GM12878 (cell line): ENCODE results near the gene CAMP. TPM values are rescaled to one million over a fixed set of nuclear protein-coding genes. Genes with fewer than 3 reads are reported as not detected.
A peak's percentile ranks its signal among the peaks of the same experiment; 100 is the strongest.

ENCODE experiments used
- ATAC-seq: fragments of 200-7000 bp; cut with Tn5 transposase; 3 replicates; pipeline ENCODE4 v1.9.1; 2020; ENCODE audit warnings: mild to moderate bottlenecking, moderate library complexity
- BruUV-seq: library from RNA; stranded (reverse); fragments of 400-500 nt; replicated peaks from 2 replicates; lab custom pipeline; 2021; lab: Mats Ljungman, UMichigan
- CTCF ChIA-PET: fragments of 300-600 bp; sonication (Branson Sonifier 250); formaldehyde crosslinking; extraction: SDS; loops from one replicate; lab custom pipeline; 2021; ENCODE audit warnings: inconsistent platforms; lab: Yijun Ruan, JAX
- POLR2A ChIA-PET: fragments of 350-600 bp; formaldehyde crosslinking; extraction: SDS; loops from one replicate; lab custom pipeline; 2021; ENCODE audit warnings: inconsistent platforms; lab: Charles Lee
- RAD21 ChIA-PET: fragments of 300-600 bp; sonication (Branson Sonifier 250); formaldehyde crosslinking; loops from one replicate; lab custom pipeline; 2023; ENCODE audit warnings: antibody characterized with exemption; ENCODE audit not compliant: unreplicated experiment; lab: Charles Lee
- SMC1A ChIA-PET: fragments of 300-600 bp; sonication (Branson Sonifier 250); formaldehyde crosslinking; loops from one replicate; lab custom pipeline; 2023; ENCODE audit not compliant: unreplicated experiment, uncharacterized antibody; lab: Charles Lee
- DNase-seq: peaks from one replicate; pipeline ENCODE4 v3.0.0-alpha.2; 2011; ENCODE audit warnings: low read depth, low spot score
- FAIRE-seq: peaks from 3 replicates; lab custom pipeline; 2011; peaks lifted over from hg19 to GRCh38; lab: Jason Lieb, UNC
- H2AFZ ChIP-seq: 2 replicates; pipeline ENCODE4 v1.6.0; 2011; ENCODE audit warnings: low read depth, low read length, control low read depth; ENCODE audit not compliant: control insufficient read depth
- H3K27ac ChIP-seq: 2 replicates; pipeline ENCODE4 v1.5.1; 2011; ENCODE audit warnings: control low read depth; ENCODE audit not compliant: control insufficient read depth, insufficient read depth
- H3K27me3 ChIP-seq, 2 experiments: replicated peaks in 1 of 2; 2 replicates each; pipeline versions ENCODE4 v1.6.0 to v1.6.1; 2011; ENCODE audit warnings: low read length in 1 of 2; ENCODE audit not compliant: control insufficient read depth in 2 of 2, insufficient read depth in 2 of 2
- H3K36me3 ChIP-seq, 2 experiments: 2 replicates each; pipeline ENCODE4 v1.5.1; 2011; ENCODE audit warnings: low read length in 1 of 2; ENCODE audit not compliant: control insufficient read depth in 2 of 2, insufficient read depth in 2 of 2
- H3K4me1 ChIP-seq: 2 replicates; pipeline ENCODE4 v1.6.1; 2011; ENCODE audit warnings: mild to moderate bottlenecking, low read length, moderate library complexity, mixed read lengths; ENCODE audit not compliant: control insufficient read depth, insufficient read depth
- H3K4me2 ChIP-seq: 2 replicates; pipeline ENCODE4 v1.6.0; 2011; ENCODE audit warnings: control low read depth; ENCODE audit not compliant: control insufficient read depth, insufficient read depth
- H3K4me3 ChIP-seq: fragments of 200-600 bp; sonication (generic); 2 replicates; pipeline ENCODE4 v1.5.1; 2016
- H3K79me2 ChIP-seq: 2 replicates; pipeline ENCODE4 v1.6.0; 2011; ENCODE audit warnings: low read length; ENCODE audit not compliant: control insufficient read depth, insufficient read depth
- H3K9ac ChIP-seq: 2 replicates; pipeline ENCODE4 v1.8.0; 2011; ENCODE audit warnings: low read length, control low read depth, mixed read lengths; ENCODE audit not compliant: control insufficient read depth, insufficient read depth
- H3K9me3 ChIP-seq: replicated peaks from 3 replicates; pipeline ENCODE4 v1.5.1; 2011; ENCODE audit warnings: mild to moderate bottlenecking, low read length; ENCODE audit not compliant: control insufficient read depth, insufficient read depth
- H4K20me1 ChIP-seq: 2 replicates; pipeline ENCODE4 v1.6.0; 2011; ENCODE audit not compliant: control insufficient read depth, insufficient read depth
- ASH2L ChIP-seq: fragments of 300-600, 200-600 bp; sonication (generic); IDR thresholded peaks from 2 replicates; pipeline ENCODE4 v1.6.1; 2017; ENCODE audit warnings: low read depth, mild to moderate bottlenecking, borderline replicate concordance
- ATF3 ChIP-seq: IDR thresholded peaks from 2 replicates; pipeline ENCODE4 v1.6.1; 2011; ENCODE audit warnings: low read depth, mild to moderate bottlenecking, low read length, moderate library complexity, borderline replicate concordance; ENCODE audit errors: extremely low read depth
- MEF2A ChIP-seq: IDR thresholded peaks from 2 replicates; pipeline ENCODE4 v1.6.1; 2011; ENCODE audit warnings: low read depth, mild to moderate bottlenecking, low read length, moderate library complexity; ENCODE audit not compliant: insufficient read depth
- RELB ChIP-seq: fragments of 450-650 bp; IDR thresholded peaks from 2 replicates; pipeline ENCODE4 v1.6.1; 2017; ENCODE audit warnings: low read depth, mild to moderate bottlenecking, moderate library complexity
- RFX5 ChIP-seq: IDR thresholded peaks from 2 replicates; pipeline ENCODE4 v1.6.1; 2011; ENCODE audit warnings: low read depth, low read length, improper control_type of control experiment
- SKIL ChIP-seq: fragments of 450-650 bp; IDR thresholded peaks from 2 replicates; pipeline ENCODE4 v1.6.1; 2017; ENCODE audit warnings: mild to moderate bottlenecking, low read depth, inconsistent platforms; ENCODE audit not compliant: poor library complexity, severe bottlenecking
- TCF3 ChIP-seq: IDR thresholded peaks from 2 replicates; pipeline ENCODE4 v1.6.1; 2012; ENCODE audit warnings: low read depth, mild to moderate bottlenecking, low read length, borderline replicate concordance; ENCODE audit not compliant: insufficient read depth
- WGBS: methylation state at CpG from one replicate; pipeline ENCODE4 v1.1.6; 2016; ENCODE audit warnings: low lambda C conversion rate; ENCODE audit not compliant: insufficient replicate concordance, insufficient coverage; ENCODE audit errors: missing lambda C conversion rate; 5-methylcytosine and 5-hydroxymethylcytosine counted together
- in situ Hi-C: fragments of 300-500 bp; cut with MboI; formaldehyde crosslinking; loops from 9 replicates; pipeline ENCODE4 v1.14.3; 2018; ENCODE audit warnings: mixed read lengths
- intact Hi-C: fragments of 100-400 bp; cut with micrococcal nuclease; formaldehyde crosslinking; loops from one replicate; pipeline ENCODE4 v1.14.2; 2022; ENCODE audit not compliant: unreplicated experiment
- polyA plus RNA-seq, 11 experiments: library from polyadenylated mRNA; depleted of rRNA in 4 of 11; unstranded in 6 of 11; stranded (reverse) in 5 of 11; fragments of >200 nt; fragmentation: Nextera tagmentation in 4 of 11; fragmentation: Illumina TruSeq in 1 of 11; extraction: Ambion mirVana in 4 of 11; extraction: Trizol in 1 of 11; gene quantifications; 1 replicate in 1 of 11; 2 replicates in 10 of 11; pipeline versions ENCODE4 v1.2.1 to v1.2.3, GENCODE V29; 2011 to 2016; ENCODE audit warnings: inconsistent platforms in 2 of 11, missing spikeins in 2 of 11, low read depth in 1 of 11
- total RNA-seq, 4 experiments: library from RNA; depleted of rRNA in 3 of 4; stranded (reverse); fragments of >200 nt in 3 of 4; fragmentation: Illumina TruSeq in 1 of 4; extraction: Trizol in 1 of 4; gene quantifications; 2 replicates each; pipeline versions ENCODE4 v1.2.1 to v1.2.3, GENCODE V29; 2013 to 2021
- TF ChIP-seq, protein P1 (sequence below): fragments of 450-650 bp; IDR thresholded peaks from 2 replicates; pipeline ENCODE4 v1.6.1; 2017; ENCODE audit warnings: mild to moderate bottlenecking
- TF ChIP-seq, protein P2 (sequence below): fragments of 450-650 bp; formaldehyde crosslinking; IDR thresholded peaks from 2 replicates; pipeline ENCODE4 v1.5.0; 2022; ENCODE audit warnings: mild to moderate bottlenecking, missing genetic modification characterization

Gene CAMP
- total and polyA plus RNA-seq, 10 of the 15 experiments (the other 5 are each of a cell fraction or from before 2014, with no cell fraction given): 0.76 to 34.3 (median 7.6) TPM

DNA sequence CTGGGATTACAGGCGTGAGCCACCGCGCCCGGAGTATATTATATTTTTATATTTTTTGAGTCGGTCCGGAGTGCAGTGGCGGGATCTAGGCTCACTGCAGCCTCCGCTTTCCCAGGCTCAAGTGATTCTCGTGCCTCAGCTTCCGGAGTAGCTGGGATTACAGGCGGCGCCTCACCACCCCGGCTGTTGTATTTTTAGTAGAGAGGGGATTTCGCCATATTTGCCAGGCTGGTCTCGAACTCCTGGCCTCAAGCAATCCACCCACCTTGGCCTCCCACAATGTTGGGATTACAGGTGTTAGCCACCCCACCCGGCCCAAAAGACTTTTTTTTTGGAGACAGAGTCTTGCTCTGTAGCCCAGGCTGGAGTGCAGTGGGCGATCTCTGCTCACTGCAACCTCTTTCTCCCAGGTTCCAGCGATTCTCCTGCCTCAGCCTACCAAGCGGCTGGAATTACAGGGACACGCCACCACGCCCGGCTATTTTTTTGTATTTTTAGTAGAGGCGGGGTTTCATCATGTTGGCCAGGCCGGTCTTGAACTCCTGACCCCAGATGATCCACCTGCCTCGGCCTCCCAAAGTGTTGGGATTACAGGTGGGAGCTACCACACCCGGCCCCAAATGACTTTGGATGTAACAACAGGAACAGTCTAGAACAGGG, 18.6 kb downstream of the CAMP start:
- in situ Hi-C loops (no loop called here), intact Hi-C loops (no loop called here)
- FAIRE-seq (no peak), ATAC-seq (peak; percentile 2), DNase-seq (no peak)
- peaks cover 7% of the 10 kb centered on the region; the same call in 1 of the 2 replicates for H3K4me1 ChIP-seq
- CTCF ChIA-PET: interaction anchor here (0.7 to 3.1 kb wide), 7 partner anchors 10 to 198 kb away, joined by 3 to 32 read pairs (median 5); partner anchors contain the start of genes CCDC51, CDC25A and TMA7
- peak overlapping the region; percentile 96 for H3K4me3 ChIP-seq
- H3K9ac ChIP-seq: peak overlapping the region; percentile 69
- no peaks in the 10 kb centered on the region for H3K36me3 ChIP-seq
- peaks cover 46% of the 10 kb centered on the region for H3K79me2 ChIP-seq
- no peaks in the 10 kb centered on the region for H4K20me1 ChIP-seq
- H3K4me2 ChIP-seq: peak overlapping the region; percentile 86
- 15% methylated on average over 26 of the region's 26 CpGs for WGBS
- H3K9me3 ChIP-seq: no peaks in the 10 kb centered on the region
- no peaks in the 10 kb centered on the region for H3K27me3 ChIP-seq
- peak overlapping the region; percentile 10; the same call in 1 of the 2 replicates for H2AFZ ChIP-seq
- H3K27ac ChIP-seq: peak overlapping the region; percentile 74
- SMC1A ChIA-PET: interaction anchor here (1.2 to 3.0 kb wide), 5 partner anchors 10 to 194 kb away, joined by 5 to 22 read pairs (median 9); partner anchors contain the start of gene CDC25A
- POLR2A ChIA-PET: interaction anchor here (1.0 to 2.2 kb wide), 4 partner anchors 10 to 315 kb away, joined by 3 to 5 read pairs (median 4); partner anchors contain the start of genes NME6 and PFKFB4
- RAD21 ChIA-PET: interaction anchor here (0.5 to 3.1 kb wide), 7 partner anchors 12 to 195 kb away, joined by 3 to 22 read pairs (median 9); partner anchors contain the start of gene NME6
- no TSS peak for BruUV-seq
- peak; percentile 4 for TF ChIP-seq SKIL
- TF ChIP-seq, protein P1, sequence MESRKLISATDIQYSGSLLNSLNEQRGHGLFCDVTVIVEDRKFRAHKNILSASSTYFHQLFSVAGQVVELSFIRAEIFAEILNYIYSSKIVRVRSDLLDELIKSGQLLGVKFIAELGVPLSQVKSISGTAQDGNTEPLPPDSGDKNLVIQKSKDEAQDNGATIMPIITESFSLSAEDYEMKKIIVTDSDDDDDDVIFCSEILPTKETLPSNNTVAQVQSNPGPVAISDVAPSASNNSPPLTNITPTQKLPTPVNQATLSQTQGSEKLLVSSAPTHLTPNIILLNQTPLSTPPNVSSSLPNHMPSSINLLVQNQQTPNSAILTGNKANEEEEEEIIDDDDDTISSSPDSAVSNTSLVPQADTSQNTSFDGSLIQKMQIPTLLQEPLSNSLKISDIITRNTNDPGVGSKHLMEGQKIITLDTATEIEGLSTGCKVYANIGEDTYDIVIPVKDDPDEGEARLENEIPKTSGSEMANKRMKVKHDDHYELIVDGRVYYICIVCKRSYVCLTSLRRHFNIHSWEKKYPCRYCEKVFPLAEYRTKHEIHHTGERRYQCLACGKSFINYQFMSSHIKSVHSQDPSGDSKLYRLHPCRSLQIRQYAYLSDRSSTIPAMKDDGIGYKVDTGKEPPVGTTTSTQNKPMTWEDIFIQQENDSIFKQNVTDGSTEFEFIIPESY: no peak
- no peak for TF ChIP-seq RFX5
- TF ChIP-seq TCF3: no peak
- TF ChIP-seq MEF2A: 0 out of 2 replicates have a peak, but pooled peaks have one; percentile 5
- TF ChIP-seq ASH2L: no peak
- no peak for TF ChIP-seq RELB
- no peak for TF ChIP-seq ATF3
- TF ChIP-seq, protein P2, sequence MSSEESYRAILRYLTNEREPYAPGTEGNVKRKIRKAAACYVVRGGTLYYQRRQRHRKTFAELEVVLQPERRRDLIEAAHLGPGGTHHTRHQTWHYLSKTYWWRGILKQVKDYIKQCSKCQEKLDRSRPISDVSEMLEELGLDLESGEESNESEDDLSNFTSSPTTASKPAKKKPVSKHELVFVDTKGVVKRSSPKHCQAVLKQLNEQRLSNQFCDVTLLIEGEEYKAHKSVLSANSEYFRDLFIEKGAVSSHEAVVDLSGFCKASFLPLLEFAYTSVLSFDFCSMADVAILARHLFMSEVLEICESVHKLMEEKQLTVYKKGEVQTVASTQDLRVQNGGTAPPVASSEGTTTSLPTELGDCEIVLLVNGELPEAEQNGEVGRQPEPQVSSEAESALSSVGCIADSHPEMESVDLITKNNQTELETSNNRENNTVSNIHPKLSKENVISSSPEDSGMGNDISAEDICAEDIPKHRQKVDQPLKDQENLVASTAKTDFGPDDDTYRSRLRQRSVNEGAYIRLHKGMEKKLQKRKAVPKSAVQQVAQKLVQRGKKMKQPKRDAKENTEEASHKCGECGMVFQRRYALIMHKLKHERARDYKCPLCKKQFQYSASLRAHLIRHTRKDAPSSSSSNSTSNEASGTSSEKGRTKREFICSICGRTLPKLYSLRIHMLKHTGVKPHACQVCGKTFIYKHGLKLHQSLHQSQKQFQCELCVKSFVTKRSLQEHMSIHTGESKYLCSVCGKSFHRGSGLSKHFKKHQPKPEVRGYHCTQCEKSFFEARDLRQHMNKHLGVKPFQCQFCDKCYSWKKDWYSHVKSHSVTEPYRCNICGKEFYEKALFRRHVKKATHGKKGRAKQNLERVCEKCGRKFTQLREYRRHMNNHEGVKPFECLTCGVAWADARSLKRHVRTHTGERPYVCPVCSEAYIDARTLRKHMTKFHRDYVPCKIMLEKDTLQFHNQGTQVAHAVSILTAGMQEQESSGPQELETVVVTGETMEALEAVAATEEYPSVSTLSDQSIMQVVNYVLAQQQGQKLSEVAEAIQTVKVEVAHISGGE (CRISPR knock-in tag): no peak
